ENCODE measurements around the gene UHRF1. TPM values are rescaled to one million over a fixed set of nuclear protein-coding genes. Genes with fewer than 3 reads are reported as not detected.

UHRF1 gene
- total and polyA plus RNA-seq, 2 of the 4 experiments (the other 2 are of a cell fraction) = 47.4 to 57.4 TPM

- WGBS, 2 experiments (ENCODE audit: extremely low coverage in 2 of 2, insufficient read length in 1 of 2) = 15% methylated on average over 25 of the region's 33 CpGs; no CpG with 5 or more reads in 1 of the 2 experiments
- BruUV-seq (replicated peaks) = no TSS peak
- Histone ChIP-seq H3K56ac (ENCODE audit: extremely low read depth, insufficient read depth, low read length) (peak overlapping the region; percentile 63; the same call in 1 of the 2 replicates), H2BK120ac (ENCODE audit: low read depth, low read length) (peak overlapping the region; percentile 87), H3K23ac (ENCODE audit: low read depth, low read length) (peak overlapping the region; percentile 89), H3K9me1 (ENCODE audit: insufficient read depth, low read length) (peaks cover 25% of the 10 kb centered on the region), H3K18ac (ENCODE audit: low read depth, low read length) (peak overlapping the region; percentile 70), H3K4me3 (ENCODE audit: insufficient read depth, low read depth, low read length) (0 out of 2 replicates have a peak overlapping the region, but pooled peaks have one; percentile 0), H4K5ac (ENCODE audit: low read depth, low read length) (peak overlapping the region; percentile 25), H3K9ac (ENCODE audit: low read depth, low read length) (peak overlapping the region; percentile 45), H3K27ac (ENCODE audit: insufficient read depth, low read length) (peak overlapping the region; percentile 81), H3K36me3 (ENCODE audit: control insufficient read depth, insufficient read depth, low read length) (no peaks in the 10 kb centered on the region), H4K20me1 (ENCODE audit: insufficient read depth, low read length) (peaks cover 83% of the 10 kb centered on the region), H4K91ac (ENCODE audit: insufficient read depth, low read depth, low read length) (peak overlapping the region; percentile 72), H3K4ac (ENCODE audit: low read depth, low read length) (peak overlapping the region; percentile 89), H3K27me3 (ENCODE audit: control insufficient read depth, insufficient read depth, low read length) (no peaks in the 10 kb centered on the region), H3K9me3 (ENCODE audit: control insufficient read depth, insufficient read depth, low read length) (no peaks in the 10 kb centered on the region), H2AK5ac (ENCODE audit: low read depth, low read length) (peak overlapping the region; percentile 93), H2AFZ (replicated peaks; ENCODE audit: low read length, poor library complexity) (peak overlapping the region; percentile 82), H3K4me2 (ENCODE audit: low read depth, low read length) (peak overlapping the region; percentile 55), H3K79me1 (ENCODE audit: low read depth in 1 of 2, low read length in 2 of 2) (peaks cover 10 to 80% of the 10 kb centered on the region in 2 experiments; a peak in 3 of 4 replicates), H4K8ac (ENCODE audit: low read depth in 2 of 2, low read length in 2 of 2) (peak overlapping the region in 1 of 2 experiments; percentile 84; a peak in 2 of 4 replicates), H2BK5ac (ENCODE audit: low read depth, low read length, poor library complexity, severe bottlenecking) (peak overlapping the region; percentile 51), H3K14ac (replicated peaks; ENCODE audit: low read depth, low read length) (peak overlapping the region; percentile 80), H2BK15ac (ENCODE audit: low read depth, low read length) (0 out of 3 replicates have a peak overlapping the region, but pooled peaks have one; percentile 10), H2BK20ac (ENCODE audit: low read depth, low read length) (peak overlapping the region; percentile 54), H3K4me1 (ENCODE audit: control insufficient read depth, insufficient read depth, low read length) (peaks cover 36% of the 10 kb centered on the region), H2AK9ac (replicated peaks; ENCODE audit: low read depth, low read length, poor library complexity) (peak overlapping the region; percentile 78)
- POLR2A ChIA-PET (ENCODE audit: unreplicated experiment) = no interaction called here
- in situ Hi-C loops (cut with MboI; ENCODE audit: low sequenced_read_pairs) (no loop called here), dilution Hi-C loops (cut with HindIII; ENCODE audit: low sequenced_read_pairs, unreplicated experiment) (no loop called here), intact Hi-C loops (cut with micrococcal nuclease) (no loop called here)
- CTCF ChIA-PET = interaction anchor here (0.6 to 1.2 kb wide), 4 partner anchors 25 to 84 kb away, joined by 3 to 6 read pairs (median 4); no protein-coding TSS in a partner anchor
- ATAC-seq (ENCODE audit: low read depth) (peak; percentile 60), DNase-seq (peak; percentile 98)
- peak; percentile 25 for TF ChIP-seq RCOR1 (IDR thresholded peaks at IDR 0.05; ENCODE audit: insufficient replicate concordance, low read length)
- peak; percentile 41 for TF ChIP-seq RAD21 (IDR thresholded peaks at IDR 0.05; ENCODE audit: low read length)
- peak; percentile 77; the same call in 1 of the 2 replicates for TF ChIP-seq MXI1 (IDR thresholded peaks at IDR 0.05; ENCODE audit: borderline replicate concordance, low read depth, low read length)
- TF ChIP-seq SMC3 (IDR thresholded peaks at IDR 0.05; ENCODE audit: low read depth, low read length) = peak; percentile 29
- TF ChIP-seq CEBPB (IDR thresholded peaks at IDR 0.05; ENCODE audit: low read depth, low read length) = peak; percentile 100
- TF ChIP-seq USF2 (IDR thresholded peaks at IDR 0.05; ENCODE audit: low read depth, low read length) = no peak
- peak; percentile 79 for TF ChIP-seq CTCF (conservative IDR thresholded peaks at IDR 0.05; ENCODE audit: low read depth, low read length)
- TF ChIP-seq NFE2L2 (IDR thresholded peaks at IDR 0.05; ENCODE audit: low read depth, low read length) = no peak
- TF ChIP-seq FOS (IDR thresholded peaks at IDR 0.05; ENCODE audit: low read depth, low read length) = peak; percentile 3; the same call in 1 of the 2 replicates
- peak; percentile 58; the same call in 1 of the 2 replicates for TF ChIP-seq BHLHE40 (IDR thresholded peaks at IDR 0.05; ENCODE audit: low read depth, low read length)
- peak; percentile 18; the same call in 1 of the 2 replicates for TF ChIP-seq MAFK (IDR thresholded peaks at IDR 0.05; ENCODE audit: low read depth, low read length)
- peak; percentile 30; the same call in 1 of the 2 replicates for TF ChIP-seq RFX5 (IDR thresholded peaks at IDR 0.05; ENCODE audit: low read depth, low read length)
- no peak for TF ChIP-seq CHD1 (IDR thresholded peaks at IDR 0.05; ENCODE audit: low read depth, low read length)
- no peak; the same call in none of the 2 replicates for TF ChIP-seq POLR2A (IDR thresholded peaks at IDR 0.05; ENCODE audit: low read depth, low read length)
Measured at GRCh38 chr19:4976401-4977298, 67.3 kb downstream of the UHRF1 start.
